Neuronal stem cell (in vitro differentiated cells): ENCODE data around the gene GALNT14.

ENCODE experiments used
- DNase-seq: peaks from one replicate; pipeline ENCODE4 v3.0.0-alpha.2; 2013; ENCODE audit warnings: low spot score
- H2AFZ ChIP-seq: one replicate; pipeline ENCODE4 v1.6.1; 2013; ENCODE audit warnings: mild to moderate bottlenecking, low read length, inconsistent platforms
- H2AK5ac ChIP-seq: 2 replicates; pipeline ENCODE4 v1.6.1; 2013; ENCODE audit warnings: low read depth, mild to moderate bottlenecking, inconsistent platforms, low read length, moderate library complexity, mixed read lengths
- H2BK120ac ChIP-seq: 2 replicates; pipeline ENCODE4 v1.6.1; 2013; ENCODE audit warnings: low read depth, mild to moderate bottlenecking, inconsistent platforms, low read length, moderate library complexity, mixed read lengths
- H2BK12ac ChIP-seq: one replicate; pipeline ENCODE4 v1.6.1; 2013; ENCODE audit warnings: low read length, inconsistent platforms
- H2BK15ac ChIP-seq: 2 replicates; pipeline ENCODE4 v1.6.1; 2013; ENCODE audit warnings: mild to moderate bottlenecking, low read length, inconsistent platforms, mixed read lengths
- H2BK5ac ChIP-seq: one replicate; pipeline ENCODE4 v1.6.1; 2013; ENCODE audit warnings: inconsistent platforms, mild to moderate bottlenecking, low read length, moderate library complexity
- H3K14ac ChIP-seq: one replicate; pipeline ENCODE4 v1.6.1; 2013; ENCODE audit warnings: low read length, inconsistent platforms
- H3K18ac ChIP-seq: 2 replicates; pipeline ENCODE4 v1.6.1; 2013; ENCODE audit warnings: low read length, inconsistent platforms
- H3K23ac ChIP-seq: 2 replicates; pipeline ENCODE4 v1.6.1; 2013; ENCODE audit warnings: low read depth, mild to moderate bottlenecking, mixed read lengths, low read length, inconsistent platforms; ENCODE audit not compliant: poor library complexity
- H3K27ac ChIP-seq: replicated peaks from 3 replicates; pipeline ENCODE4 v1.5.1; 2013; ENCODE audit warnings: low read length, inconsistent platforms
- H3K27me3 ChIP-seq, 3 experiments: 2 replicates each; pipeline ENCODE4 v1.6.1; 2013; ENCODE audit warnings: low read length in 3 of 3, mild to moderate bottlenecking in 2 of 3, inconsistent platforms in 1 of 3, low read depth in 1 of 3, mixed read lengths in 1 of 3, moderate library complexity in 1 of 3; ENCODE audit not compliant: control insufficient read depth in 3 of 3, insufficient read depth in 3 of 3
- H3K36me3 ChIP-seq, 2 donors: replicated peaks in 1 of 2; 2 replicates each; pipeline ENCODE4 v1.6.1; 2013; ENCODE audit warnings: low read length in 2 of 2; ENCODE audit not compliant: control insufficient read depth in 2 of 2, insufficient read depth in 2 of 2
- H3K4ac ChIP-seq: 2 replicates; pipeline ENCODE4 v1.6.1; 2013; ENCODE audit warnings: inconsistent platforms, mild to moderate bottlenecking, low read length, moderate library complexity
- H3K4me1 ChIP-seq, 2 donors: 1 replicate in 1 of 2; 2 replicates in 1 of 2; pipeline ENCODE4 v1.6.1; 2013; ENCODE audit warnings: low read length in 2 of 2, low read depth in 1 of 2; ENCODE audit not compliant: control insufficient read depth in 2 of 2, insufficient read depth in 1 of 2
- H3K4me2 ChIP-seq: one replicate; pipeline ENCODE4 v1.6.1; 2013; ENCODE audit warnings: mild to moderate bottlenecking, low read length, inconsistent platforms; ENCODE audit not compliant: insufficient read depth, poor library complexity, severe bottlenecking
- H3K4me3 ChIP-seq, 2 donors: 2 replicates each; pipeline ENCODE4 v1.5.1; 2013; ENCODE audit warnings: low read length in 2 of 2, mild to moderate bottlenecking in 2 of 2, inconsistent platforms in 1 of 2, moderate library complexity in 1 of 2
- H3K79me1 ChIP-seq: one replicate; pipeline ENCODE4 v1.6.1; 2013; ENCODE audit warnings: low read depth, mild to moderate bottlenecking, inconsistent platforms, low read length, moderate library complexity
- H3K9ac ChIP-seq: one replicate; pipeline ENCODE4 v1.6.1; 2013; ENCODE audit warnings: mild to moderate bottlenecking, low read depth, low read length, inconsistent platforms; ENCODE audit not compliant: poor library complexity
- H3K9me3 ChIP-seq, 2 donors: replicated peaks in 1 of 2; 2 replicates each; pipeline versions ENCODE3 to v1.6.1; 2013; ENCODE audit warnings: low read length in 2 of 2, mild to moderate bottlenecking in 2 of 2, inconsistent platforms in 1 of 2, low read depth in 1 of 2, mixed read lengths in 1 of 2, moderate library complexity in 1 of 2; ENCODE audit not compliant: control insufficient read depth in 2 of 2, insufficient read depth in 1 of 2
- H4K8ac ChIP-seq: one replicate; pipeline ENCODE4 v1.6.1; 2013; ENCODE audit warnings: low read depth, mild to moderate bottlenecking, inconsistent platforms, low read length, moderate library complexity
- H4K91ac ChIP-seq: one replicate; pipeline ENCODE4 v1.6.1; 2013; ENCODE audit warnings: low read length, low read depth, mild to moderate bottlenecking, inconsistent platforms; ENCODE audit not compliant: poor library complexity
- WGBS, 2 donors: extraction: QIAGEN DNeasy Blood & Tissue Kit; methylation state at CpG; one replicate each; pipeline ENCODE4 v1.1.7; 2013; ENCODE audit warnings: missing lambda C conversion rate in 2 of 2, mixed read lengths in 1 of 2; ENCODE audit not compliant: insufficient read length in 2 of 2, insufficient replicate concordance in 1 of 2; ENCODE audit errors: extremely low coverage in 2 of 2; 5-methylcytosine and 5-hydroxymethylcytosine counted together

GALNT14 gene

DNA sequence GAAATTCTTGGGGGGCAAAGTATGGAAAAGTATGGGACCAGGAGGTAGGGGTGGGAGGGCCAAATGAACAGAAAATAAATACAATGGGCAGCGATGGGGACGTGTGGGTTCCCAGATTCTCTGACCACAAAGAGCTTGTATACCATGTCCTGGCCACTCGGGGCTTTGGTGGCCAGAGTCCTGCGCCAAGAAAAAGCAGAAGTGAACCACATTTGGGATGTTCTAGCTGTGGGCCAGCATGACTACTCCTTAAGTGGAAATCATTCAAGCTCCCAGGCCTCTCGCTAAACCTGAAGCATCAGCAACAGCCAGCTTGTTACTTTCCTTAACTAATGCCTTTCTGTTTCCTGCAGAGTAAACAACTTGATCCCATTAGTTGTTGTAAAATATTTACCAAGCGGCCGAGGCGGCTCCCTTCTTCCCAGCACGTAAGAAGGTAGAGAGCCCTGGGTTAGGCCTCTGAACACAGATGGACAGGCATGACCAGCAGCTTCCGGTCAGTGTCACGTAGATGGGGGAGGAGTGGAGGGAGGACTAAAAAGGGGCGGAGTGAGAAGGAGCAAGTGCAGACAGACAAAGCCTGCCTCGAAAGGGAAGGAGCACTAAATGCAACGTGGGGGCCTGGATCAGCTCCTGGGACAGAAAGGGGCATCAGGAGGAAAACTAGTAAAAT, 88.2 kb downstream of the GALNT14 start:
- Histone ChIP-seq H3K4me2 (no peak overlapping the region), H3K14ac (no peak overlapping the region), H3K9me3 (no peaks in the 10 kb centered on the region), H4K8ac (no peak overlapping the region), H3K4me1 (no peaks in the 10 kb centered on the region), H2BK12ac (no peak overlapping the region), H2AFZ (peak overlapping the region; percentile 29), H2BK120ac (no peak overlapping the region), H3K27me3 (no peaks in the 10 kb centered on the region), H3K36me3 (no peaks in the 10 kb centered on the region), H3K9ac (no peak overlapping the region), H4K91ac (no peak overlapping the region), H2BK5ac (no peak overlapping the region), H2BK15ac (no peak overlapping the region), H3K79me1 (no peaks in the 10 kb centered on the region), H3K4ac (no peak overlapping the region), H3K27ac (no peak overlapping the region), H3K23ac (no peak overlapping the region), H3K4me3 (no peak overlapping the region), H3K18ac (no peak overlapping the region), H2AK5ac (no peak overlapping the region)
- WGBS, 2 donors, result no CpG with 5 or more reads among the region's 14 CpGs
- no peak for DNase-seq

DNA sequence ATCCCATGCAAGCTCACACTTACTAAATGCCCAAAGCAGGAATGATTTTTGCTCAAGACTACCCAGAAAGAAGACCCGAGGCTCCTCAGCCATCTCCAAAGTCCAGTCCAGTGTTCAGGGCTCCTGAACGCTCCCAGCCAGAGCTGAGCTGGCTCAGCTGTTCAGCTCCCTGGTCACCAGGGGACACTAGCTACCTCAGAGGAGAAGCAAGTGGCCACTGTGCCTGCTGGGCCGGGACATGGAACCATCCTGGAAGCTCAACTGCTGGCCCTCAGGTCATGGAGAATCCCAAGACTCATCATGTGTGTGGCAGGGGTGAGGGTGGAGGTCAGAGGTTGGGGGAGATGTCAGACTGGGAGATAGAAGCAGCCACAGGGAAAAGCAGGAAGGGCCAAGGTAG, 89.0 kb downstream of the GALNT14 start:
- Histone ChIP-seq H3K4ac (no peak overlapping the region), H2BK5ac (no peak overlapping the region), H2BK120ac (no peak overlapping the region), H3K36me3 (no peaks in the 10 kb centered on the region), H4K91ac (no peak overlapping the region), H3K23ac (no peak overlapping the region), H2BK15ac (no peak overlapping the region), H3K9ac (no peak overlapping the region), H3K4me3 (no peak overlapping the region), H2BK12ac (no peak overlapping the region), H2AFZ (no peak overlapping the region), H4K8ac (no peak overlapping the region), H3K4me2 (no peak overlapping the region), H3K18ac (no peak overlapping the region), H3K14ac (peak overlapping the region; percentile 59), H3K79me1 (no peaks in the 10 kb centered on the region), H3K27me3 (no peaks in the 10 kb centered on the region), H3K27ac (no peak overlapping the region), H3K9me3 (no peaks in the 10 kb centered on the region), H3K4me1 (no peaks in the 10 kb centered on the region), H2AK5ac (no peak overlapping the region)
- no peak for DNase-seq
- no CpG with 5 or more reads among the region's 3 CpGs for WGBS, 2 donors

DNA sequence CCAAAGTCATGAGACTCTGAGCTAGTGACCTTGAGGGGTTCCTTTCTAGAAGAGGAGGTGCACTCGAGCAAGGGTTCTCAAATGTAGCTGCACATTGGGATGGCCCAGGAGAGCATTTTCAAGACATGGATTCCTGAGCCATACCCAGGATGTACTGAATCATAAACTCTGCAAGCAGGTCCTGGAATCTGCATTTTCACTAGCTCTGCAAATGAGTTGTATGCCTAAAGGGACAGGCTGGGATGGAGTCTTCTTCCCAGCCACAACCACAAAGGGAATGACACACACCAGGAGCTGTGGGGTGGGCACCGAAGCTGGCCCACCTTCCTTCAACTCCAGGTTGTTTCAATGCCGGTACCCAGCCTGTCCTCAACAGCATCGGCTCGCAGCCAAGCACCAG, 90.6 kb downstream of the GALNT14 start:
- Histone ChIP-seq H3K36me3 (no peaks in the 10 kb centered on the region), H3K14ac (no peak overlapping the region), H3K79me1 (no peaks in the 10 kb centered on the region), H4K91ac (no peak overlapping the region), H2BK15ac (no peak overlapping the region), H3K27ac (no peak overlapping the region), H2BK120ac (no peak overlapping the region), H3K9me3 (no peaks in the 10 kb centered on the region), H3K23ac (no peak overlapping the region), H2AFZ (no peak overlapping the region), H3K18ac (no peak overlapping the region), H2BK12ac (no peak overlapping the region), H3K4me2 (no peak overlapping the region), H2AK5ac (no peak overlapping the region), H3K4me1 (no peaks in the 10 kb centered on the region), H3K4ac (no peak overlapping the region), H3K4me3 (no peak overlapping the region), H3K27me3 (no peaks in the 10 kb centered on the region), H3K9ac (no peak overlapping the region), H2BK5ac (no peak overlapping the region), H4K8ac (no peak overlapping the region)
- DNase-seq, result no peak
- WGBS, 2 donors, result no CpG with 5 or more reads among the region's 5 CpGs

DNA sequence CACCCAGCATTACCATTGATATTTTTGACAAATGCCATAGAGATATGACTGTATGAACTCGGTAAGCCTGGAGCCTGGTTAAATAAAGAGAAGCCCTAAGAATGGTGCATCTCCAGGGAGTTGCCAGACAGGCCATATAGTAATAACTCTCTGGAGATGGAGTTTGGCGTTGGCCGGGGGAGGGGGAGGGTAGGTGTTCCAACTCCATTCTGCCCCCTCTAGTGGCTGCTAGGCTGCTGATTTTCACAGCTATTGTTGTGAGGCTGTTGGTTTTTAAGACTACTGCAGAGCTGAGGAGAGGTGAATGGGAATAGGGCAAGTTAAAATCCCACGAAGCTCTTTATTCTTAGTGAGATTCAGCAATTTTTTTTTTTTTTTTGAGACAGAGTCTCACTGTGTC, 99.9 kb downstream of the GALNT14 start:
- Histone ChIP-seq H2AFZ (no peak overlapping the region), H3K36me3 (no peaks in the 10 kb centered on the region), H2BK12ac (no peak overlapping the region), H3K27me3 (no peaks in the 10 kb centered on the region), H3K4me3 (no peak overlapping the region), H3K79me1 (no peaks in the 10 kb centered on the region), H3K4me1 (no peaks in the 10 kb centered on the region), H4K8ac (no peak overlapping the region), H4K91ac (no peak overlapping the region), H2BK5ac (no peak overlapping the region), H2AK5ac (no peak overlapping the region), H2BK15ac (no peak overlapping the region), H3K14ac (no peak overlapping the region), H2BK120ac (no peak overlapping the region), H3K27ac (no peak overlapping the region), H3K18ac (no peak overlapping the region), H3K9ac (no peak overlapping the region), H3K9me3 (peaks cover 0 to 2% of the 10 kb centered on the region in 2 donors), H3K4me2 (no peak overlapping the region), H3K4ac (no peak overlapping the region), H3K23ac (no peak overlapping the region)
- DNase-seq, result no peak
- no CpG with 5 or more reads among the region's 4 CpGs for WGBS, 2 donors
